ENCODE measurements around the gene PRKRA. TPM values are rescaled to one million over a fixed set of nuclear protein-coding genes. Genes with fewer than 3 reads are reported as not detected.

Gene PRKRA
- total and polyA plus RNA-seq, 2 of the 13 experiments (the other 11 are each of a cell fraction or from before 2014, with no cell fraction given): 53.1 to 74.7 TPM

DNA sequence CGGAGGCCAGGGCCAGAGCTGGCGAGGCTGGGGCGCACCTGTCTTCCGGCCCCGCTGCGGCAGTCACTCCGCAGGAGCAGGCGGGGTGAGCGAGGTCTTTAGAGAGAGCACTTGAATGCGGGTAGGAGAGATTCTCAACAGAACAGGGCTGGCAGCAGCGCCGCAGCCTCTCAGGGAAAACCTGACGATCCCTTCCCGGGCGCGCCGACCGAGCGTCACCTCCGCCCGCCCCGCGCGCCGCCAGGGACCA, 526 bp downstream of the PRKRA start (continued):
- TF ChIP-seq SRY (CRISPR knock-in tag; IDR thresholded peaks at IDR 0.05) (no peak), ZNF251 (CRISPR knock-in tag; IDR thresholded peaks at IDR 0.05) (no peak), ZBTB38 (CRISPR knock-in tag; IDR thresholded peaks at IDR 0.05) (no peak), ZFP41 (CRISPR knock-in tag; IDR thresholded peaks at IDR 0.05; ENCODE audit: borderline replicate concordance) (no peak), HIVEP1 (CRISPR knock-in tag; IDR thresholded peaks at IDR 0.05) (no peak), KDM3A (CRISPR knock-in tag; IDR thresholded peaks at IDR 0.05; ENCODE audit: low read depth) (0 out of 2 replicates have a peak, but pooled peaks have one; percentile 5), ZSCAN12 (CRISPR knock-in tag; IDR thresholded peaks at IDR 0.05) (peak; percentile 61; the same call in 1 of the 2 replicates), ZEB1 (IDR thresholded peaks at IDR 0.05; ENCODE audit: insufficient replicate concordance, low read depth) (no peak), NR2F2 (IDR thresholded peaks at IDR 0.05; ENCODE audit: borderline replicate concordance, low read depth) (no peak), ETV6 (CRISPR knock-in tag; conservative IDR thresholded peaks at IDR 0.05) (no peak), KAT8 (CRISPR knock-in tag; IDR thresholded peaks at IDR 0.05) (peak; percentile 6; the same call in 1 of the 2 replicates), MTA3 (CRISPR knock-in tag; IDR thresholded peaks at IDR 0.05) (no peak), HOXD1 (CRISPR knock-in tag; IDR thresholded peaks at IDR 0.05) (no peak)
- TF ChIP-seq, protein P1, sequence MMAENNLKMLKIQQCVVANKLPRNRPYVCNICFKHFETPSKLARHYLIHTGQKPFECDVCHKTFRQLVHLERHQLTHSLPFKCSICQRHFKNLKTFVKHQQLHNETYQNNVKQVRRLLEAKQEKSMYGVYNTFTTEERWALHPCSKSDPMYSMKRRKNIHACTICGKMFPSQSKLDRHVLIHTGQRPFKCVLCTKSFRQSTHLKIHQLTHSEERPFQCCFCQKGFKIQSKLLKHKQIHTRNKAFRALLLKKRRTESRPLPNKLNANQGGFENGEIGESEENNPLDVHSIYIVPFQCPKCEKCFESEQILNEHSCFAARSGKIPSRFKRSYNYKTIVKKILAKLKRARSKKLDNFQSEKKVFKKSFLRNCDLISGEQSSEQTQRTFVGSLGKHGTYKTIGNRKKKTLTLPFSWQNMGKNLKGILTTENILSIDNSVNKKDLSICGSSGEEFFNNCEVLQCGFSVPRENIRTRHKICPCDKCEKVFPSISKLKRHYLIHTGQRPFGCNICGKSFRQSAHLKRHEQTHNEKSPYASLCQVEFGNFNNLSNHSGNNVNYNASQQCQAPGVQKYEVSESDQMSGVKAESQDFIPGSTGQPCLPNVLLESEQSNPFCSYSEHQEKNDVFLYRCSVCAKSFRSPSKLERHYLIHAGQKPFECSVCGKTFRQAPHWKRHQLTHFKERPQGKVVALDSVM (CRISPR knock-in tag; IDR thresholded peaks at IDR 0.05): peak; percentile 73; the same call in 1 of the 2 replicates
- TF ChIP-seq, protein P2, sequence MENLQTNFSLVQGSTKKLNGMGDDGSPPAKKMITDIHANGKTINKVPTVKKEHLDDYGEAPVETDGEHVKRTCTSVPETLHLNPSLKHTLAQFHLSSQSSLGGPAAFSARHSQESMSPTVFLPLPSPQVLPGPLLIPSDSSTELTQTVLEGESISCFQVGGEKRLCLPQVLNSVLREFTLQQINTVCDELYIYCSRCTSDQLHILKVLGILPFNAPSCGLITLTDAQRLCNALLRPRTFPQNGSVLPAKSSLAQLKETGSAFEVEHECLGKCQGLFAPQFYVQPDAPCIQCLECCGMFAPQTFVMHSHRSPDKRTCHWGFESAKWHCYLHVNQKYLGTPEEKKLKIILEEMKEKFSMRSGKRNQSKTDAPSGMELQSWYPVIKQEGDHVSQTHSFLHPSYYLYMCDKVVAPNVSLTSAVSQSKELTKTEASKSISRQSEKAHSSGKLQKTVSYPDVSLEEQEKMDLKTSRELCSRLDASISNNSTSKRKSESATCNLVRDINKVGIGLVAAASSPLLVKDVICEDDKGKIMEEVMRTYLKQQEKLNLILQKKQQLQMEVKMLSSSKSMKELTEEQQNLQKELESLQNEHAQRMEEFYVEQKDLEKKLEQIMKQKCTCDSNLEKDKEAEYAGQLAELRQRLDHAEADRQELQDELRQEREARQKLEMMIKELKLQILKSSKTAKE (CRISPR knock-in tag; IDR thresholded peaks at IDR 0.05; ENCODE audit: borderline replicate concordance): no peak
- TF ChIP-seq, protein P3, sequence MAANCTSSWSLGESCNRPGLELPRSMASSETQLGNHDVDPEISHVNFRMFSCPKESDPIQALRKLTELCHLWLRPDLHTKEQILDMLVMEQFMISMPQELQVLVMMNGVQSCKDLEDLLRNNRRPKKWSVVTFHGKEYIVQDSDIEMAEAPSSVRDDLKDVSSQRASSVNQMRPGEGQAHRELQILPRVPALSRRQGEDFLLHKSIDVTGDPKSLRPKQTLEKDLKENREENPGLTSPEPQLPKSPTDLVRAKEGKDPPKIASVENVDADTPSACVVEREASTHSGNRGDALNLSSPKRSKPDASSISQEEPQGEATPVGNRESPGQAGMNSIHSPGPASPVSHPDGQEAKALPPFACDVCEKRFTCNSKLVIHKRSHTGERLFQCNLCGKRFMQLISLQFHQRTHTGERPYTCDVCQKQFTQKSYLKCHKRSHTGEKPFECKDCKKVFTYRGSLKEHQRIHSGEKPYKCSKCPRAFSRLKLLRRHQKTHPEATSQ (CRISPR knock-in tag; IDR thresholded peaks at IDR 0.05; ENCODE audit: borderline replicate concordance): no peak
- TF ChIP-seq, protein P4, sequence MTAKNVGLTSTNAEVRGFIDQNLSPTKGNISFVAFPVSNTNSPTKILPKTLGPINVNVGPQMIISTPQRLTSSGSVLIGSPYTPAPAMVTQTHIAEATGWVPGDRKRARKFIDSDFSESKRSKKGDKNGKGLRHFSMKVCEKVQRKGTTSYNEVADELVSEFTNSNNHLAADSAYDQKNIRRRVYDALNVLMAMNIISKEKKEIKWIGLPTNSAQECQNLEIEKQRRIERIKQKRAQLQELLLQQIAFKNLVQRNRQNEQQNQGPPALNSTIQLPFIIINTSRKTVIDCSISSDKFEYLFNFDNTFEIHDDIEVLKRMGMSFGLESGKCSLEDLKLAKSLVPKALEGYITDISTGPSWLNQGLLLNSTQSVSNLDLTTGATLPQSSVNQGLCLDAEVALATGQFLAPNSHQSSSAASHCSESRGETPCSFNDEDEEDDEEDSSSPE (CRISPR knock-in tag; IDR thresholded peaks at IDR 0.05): no peak
- TF ChIP-seq, protein P5, sequence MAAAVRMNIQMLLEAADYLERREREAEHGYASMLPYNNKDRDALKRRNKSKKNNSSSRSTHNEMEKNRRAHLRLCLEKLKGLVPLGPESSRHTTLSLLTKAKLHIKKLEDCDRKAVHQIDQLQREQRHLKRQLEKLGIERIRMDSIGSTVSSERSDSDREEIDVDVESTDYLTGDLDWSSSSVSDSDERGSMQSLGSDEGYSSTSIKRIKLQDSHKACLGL (CRISPR knock-in tag; IDR thresholded peaks at IDR 0.05): peak; percentile 42; the same call in 1 of the 2 replicates
- TF ChIP-seq, protein P6, sequence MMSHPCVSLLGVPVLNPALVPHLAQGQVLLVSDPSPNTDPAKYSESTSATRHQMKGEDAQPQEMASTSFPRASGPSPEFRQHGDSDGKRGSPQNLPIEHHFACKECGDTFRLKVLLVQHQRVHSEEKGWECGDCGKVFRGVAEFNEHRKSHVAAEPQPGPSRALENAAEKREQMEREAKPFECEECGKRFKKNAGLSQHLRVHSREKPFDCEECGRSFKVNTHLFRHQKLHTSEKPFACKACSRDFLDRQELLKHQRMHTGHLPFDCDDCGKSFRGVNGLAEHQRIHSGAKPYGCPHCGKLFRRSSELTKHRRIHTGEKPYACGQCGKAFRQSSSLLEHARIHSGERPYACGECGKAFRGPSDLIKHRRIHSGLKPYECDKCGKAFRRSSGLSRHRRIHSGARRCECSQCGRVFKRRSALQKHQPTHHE (CRISPR knock-in tag; IDR thresholded peaks at IDR 0.05; ENCODE audit: borderline replicate concordance): no peak
- TF ChIP-seq, protein P7, sequence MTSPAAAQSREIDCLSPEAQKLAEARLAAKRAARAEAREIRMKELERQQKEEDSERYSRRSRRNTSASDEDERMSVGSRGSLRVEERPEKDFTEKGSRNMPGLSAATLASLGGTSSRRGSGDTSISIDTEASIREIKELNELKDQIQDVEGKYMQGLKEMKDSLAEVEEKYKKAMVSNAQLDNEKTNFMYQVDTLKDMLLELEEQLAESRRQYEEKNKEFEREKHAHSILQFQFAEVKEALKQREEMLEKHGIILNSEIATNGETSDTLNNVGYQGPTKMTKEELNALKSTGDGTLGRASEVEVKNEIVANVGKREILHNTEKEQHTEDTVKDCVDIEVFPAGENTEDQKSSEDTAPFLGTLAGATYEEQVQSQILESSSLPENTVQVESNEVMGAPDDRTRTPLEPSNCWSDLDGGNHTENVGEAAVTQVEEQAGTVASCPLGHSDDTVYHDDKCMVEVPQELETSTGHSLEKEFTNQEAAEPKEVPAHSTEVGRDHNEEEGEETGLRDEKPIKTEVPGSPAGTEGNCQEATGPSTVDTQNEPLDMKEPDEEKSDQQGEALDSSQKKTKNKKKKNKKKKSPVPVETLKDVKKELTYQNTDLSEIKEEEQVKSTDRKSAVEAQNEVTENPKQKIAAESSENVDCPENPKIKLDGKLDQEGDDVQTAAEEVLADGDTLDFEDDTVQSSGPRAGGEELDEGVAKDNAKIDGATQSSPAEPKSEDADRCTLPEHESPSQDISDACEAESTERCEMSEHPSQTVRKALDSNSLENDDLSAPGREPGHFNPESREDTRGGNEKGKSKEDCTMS (CRISPR knock-in tag; conservative IDR thresholded peaks at IDR 0.05): no peak
